Activated naive CD4-positive, alpha-beta T cell (primary cell): Measurements from ENCODE around the gene USP32.
"Not testable (repeated sequence)": the region's sequence is repeated elsewhere in the genome, so short reads cannot be mapped to it uniquely, and the experiment has no call there.

Experiments
- DNase-seq, 4 experiments: peaks; one replicate each; lab custom pipeline; 2025; lab: John Stamatoyannopoulos, UW

Gene USP32

DNA sequence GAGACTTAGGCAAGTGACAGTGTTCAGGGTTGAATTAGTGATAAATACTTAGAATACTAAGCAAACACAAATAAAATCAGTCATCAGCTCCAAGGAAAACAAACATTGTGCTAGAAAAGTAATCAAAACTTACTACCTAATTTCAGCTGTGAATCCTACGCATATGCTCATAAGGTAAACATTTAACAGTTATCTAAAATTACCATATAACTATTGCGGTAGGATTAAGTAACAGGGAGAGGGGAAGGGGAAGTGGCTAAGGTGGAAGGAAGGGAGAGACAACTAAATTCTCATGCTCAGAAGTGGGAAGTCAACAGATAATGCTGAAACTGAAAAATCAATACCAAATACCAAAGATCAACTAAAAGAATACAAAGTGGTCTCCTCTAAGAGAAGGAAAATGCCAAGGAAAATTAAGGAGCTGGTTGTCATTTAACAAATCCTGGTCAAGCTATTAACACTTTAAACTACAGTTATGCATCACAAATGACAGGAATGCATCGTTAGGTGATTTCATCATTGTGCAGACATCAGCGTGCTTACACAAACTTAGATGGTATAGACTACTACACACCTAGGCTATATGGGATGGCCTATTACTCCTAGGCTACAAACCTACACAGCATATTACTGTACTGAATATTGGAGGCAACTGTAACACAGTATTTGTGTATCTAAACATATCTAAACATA lies 20.0 kb downstream of the USP32 start:
- DNase-seq: no peak

DNA sequence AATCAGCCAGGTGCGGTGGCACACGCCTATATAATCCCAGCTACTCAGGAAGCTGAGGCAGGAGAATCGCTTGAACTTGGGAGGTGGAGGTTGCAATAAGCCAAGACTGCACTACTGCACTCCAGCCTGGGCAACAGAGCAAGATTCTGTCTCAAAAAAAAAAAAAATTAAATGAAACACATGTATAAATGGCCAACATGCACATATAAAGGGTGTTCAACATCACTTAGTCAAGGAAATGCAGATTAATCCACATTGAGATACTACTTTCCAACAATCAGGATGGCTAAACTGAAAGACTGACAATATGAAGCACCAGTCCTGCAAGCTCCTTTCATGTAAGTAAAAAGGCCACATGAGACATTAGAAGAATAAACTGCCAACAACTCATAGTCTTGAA lies 20.5 kb downstream of the USP32 start:
- no peak for DNase-seq

DNA sequence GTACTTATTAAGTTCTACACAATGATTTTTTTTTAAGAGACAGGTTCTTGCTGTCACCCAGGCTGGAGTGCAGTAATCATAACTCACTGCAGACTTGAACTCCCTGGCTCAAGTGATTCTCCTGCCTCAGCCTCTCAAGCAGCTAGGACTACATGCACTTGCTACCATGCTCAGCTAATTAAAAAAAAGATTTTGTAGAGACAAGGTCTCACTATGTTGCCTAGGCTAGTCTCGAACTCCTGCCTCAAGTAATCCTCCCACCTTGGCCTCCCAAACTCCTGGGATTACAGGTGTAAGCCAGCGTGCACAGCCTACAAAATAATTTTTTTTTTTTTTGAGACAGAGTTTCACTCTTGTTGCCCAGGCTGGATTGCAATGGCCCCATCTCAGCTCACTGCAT lies 22.2 kb downstream of the USP32 start:
- DNase-seq: no peak

DNA sequence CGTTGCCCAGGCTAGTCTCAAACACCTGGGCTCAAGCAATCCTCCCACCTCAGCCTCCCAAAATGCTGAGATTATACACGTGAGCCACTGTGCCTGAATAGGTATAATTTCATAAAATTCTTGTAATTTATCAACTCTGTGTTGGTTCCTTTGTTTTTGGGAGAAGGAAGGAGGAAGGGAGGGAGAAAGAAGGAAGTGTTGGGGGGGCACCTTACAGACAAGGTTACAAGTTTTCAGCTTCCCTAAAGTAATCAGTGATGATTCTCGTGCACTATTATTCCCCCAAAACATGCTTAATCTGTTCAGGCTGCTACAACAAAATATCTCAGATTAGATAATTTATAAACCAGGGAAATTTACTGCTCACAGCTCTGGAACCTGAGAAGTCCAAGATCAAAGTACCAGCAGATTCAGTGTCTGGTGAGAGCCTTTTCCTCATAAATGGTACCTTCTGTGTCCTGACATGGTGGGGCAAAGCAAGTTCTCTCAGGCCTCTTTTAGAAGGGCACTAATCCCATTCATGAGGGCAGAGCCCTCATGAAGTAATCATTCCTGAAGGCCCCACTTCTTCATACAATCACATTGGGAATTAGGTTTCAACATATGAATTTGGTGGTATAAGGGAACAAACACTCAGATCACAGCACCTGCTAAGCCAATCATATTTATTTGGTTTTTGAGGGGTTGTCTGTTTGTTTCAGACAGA lies 28.1 kb downstream of the USP32 start:
- no peak for DNase-seq

DNA sequence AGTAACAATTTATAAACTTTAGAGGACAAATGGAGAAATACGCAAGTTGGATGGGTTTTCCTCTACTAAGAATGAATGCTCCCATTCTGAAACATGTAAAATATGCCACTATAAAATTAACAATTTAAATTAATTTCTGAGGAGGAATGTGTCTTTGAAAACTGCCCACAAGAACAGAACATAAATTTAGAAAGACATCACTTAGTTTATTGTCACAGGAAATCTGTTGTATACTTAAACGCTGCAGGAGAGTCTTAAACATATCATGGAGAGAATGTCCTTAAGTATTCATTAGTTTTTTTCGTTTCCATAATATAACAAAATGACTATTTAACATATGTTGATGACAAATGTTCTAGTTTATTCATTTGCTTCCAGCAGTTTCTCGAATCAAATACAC lies 29.6 kb downstream of the USP32 start:
- DNase-seq: no peak

DNA sequence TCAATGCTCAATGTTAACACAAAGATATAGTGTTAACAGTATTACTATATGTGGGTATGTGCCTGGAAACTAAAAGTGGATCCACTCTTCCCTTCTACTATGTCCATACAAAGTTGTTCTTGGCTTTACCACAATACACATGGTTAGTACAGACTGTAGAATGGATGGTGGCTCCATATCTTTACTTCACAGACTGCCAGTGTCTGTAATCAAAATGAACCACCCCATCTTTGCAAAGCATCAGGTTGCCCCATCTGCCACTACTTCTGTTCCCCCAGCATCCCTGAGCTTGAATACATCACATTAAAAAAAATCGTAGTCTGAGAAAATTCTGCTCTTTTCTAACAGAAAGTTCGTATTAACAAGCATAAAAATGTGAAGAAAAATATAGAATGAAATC lies 30.0 kb downstream of the USP32 start:
- DNase-seq: no peak

DNA sequence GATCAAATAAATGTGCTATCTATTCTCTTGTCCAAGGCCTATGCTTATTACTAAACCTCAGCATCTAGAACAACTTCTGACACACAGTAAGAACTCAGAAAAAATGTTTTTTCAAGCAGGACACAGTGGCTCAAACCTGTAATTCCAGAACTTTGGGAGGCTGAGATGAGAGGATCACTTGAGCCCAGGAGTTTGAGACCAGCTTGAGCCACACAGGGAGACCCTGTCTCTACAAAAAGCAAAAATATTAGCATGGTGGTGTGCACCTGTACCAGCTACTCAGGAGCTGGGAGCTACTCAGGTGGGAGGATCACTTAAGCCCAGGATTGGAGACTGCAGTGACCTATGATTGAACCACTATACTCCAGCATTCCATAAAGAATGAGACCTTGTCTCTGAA lies 32.5 kb downstream of the USP32 start:
- no peak for DNase-seq

DNA sequence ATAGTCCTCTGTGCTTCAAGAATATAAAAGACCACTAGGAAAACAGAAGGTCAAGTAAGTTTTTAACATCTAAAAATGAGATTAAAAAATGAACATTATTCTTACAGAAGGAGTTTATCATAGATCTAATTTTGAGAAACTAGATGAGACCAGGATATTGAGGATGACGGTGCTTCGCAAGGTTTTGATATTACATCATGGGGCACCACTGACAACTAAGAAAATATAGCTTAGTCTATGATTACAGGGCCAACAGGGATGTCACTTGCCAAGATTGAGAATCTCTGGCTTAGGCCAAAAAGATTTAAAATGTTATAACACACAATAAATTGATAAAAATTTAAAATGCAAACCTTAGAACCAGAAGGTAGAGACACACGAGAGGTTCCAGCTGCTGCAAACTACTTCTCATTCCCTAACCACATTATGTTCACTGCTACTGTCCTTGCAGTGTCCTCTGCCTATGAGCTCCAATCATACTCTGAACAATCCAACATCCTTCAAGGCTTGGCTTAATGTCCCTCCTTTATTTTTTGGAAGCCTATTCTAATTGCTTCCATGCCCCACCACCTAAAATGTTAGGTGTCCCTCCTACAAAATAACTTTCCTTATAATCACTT lies 33.2 kb downstream of the USP32 start:
- no peak for DNase-seq

DNA sequence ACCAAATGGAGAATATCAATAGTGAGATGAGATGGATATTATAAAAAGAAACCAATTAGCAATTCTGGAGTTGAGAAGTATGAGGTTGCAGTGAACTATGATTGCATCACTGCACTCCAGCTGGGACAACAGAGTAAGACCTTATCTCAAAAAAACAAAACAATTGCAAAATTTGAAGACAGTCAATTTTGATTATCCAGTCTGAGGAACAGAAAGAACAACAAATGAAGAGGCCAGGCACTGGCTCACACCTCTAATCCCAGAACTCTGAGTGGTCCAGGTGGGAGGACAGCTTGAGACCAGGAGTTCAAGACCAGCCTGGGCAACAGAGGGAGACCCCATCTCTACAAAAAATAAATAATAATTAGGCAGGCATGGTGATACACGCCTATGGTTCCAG lies 35.0 kb downstream of the USP32 start:
- no peak for DNase-seq

DNA sequence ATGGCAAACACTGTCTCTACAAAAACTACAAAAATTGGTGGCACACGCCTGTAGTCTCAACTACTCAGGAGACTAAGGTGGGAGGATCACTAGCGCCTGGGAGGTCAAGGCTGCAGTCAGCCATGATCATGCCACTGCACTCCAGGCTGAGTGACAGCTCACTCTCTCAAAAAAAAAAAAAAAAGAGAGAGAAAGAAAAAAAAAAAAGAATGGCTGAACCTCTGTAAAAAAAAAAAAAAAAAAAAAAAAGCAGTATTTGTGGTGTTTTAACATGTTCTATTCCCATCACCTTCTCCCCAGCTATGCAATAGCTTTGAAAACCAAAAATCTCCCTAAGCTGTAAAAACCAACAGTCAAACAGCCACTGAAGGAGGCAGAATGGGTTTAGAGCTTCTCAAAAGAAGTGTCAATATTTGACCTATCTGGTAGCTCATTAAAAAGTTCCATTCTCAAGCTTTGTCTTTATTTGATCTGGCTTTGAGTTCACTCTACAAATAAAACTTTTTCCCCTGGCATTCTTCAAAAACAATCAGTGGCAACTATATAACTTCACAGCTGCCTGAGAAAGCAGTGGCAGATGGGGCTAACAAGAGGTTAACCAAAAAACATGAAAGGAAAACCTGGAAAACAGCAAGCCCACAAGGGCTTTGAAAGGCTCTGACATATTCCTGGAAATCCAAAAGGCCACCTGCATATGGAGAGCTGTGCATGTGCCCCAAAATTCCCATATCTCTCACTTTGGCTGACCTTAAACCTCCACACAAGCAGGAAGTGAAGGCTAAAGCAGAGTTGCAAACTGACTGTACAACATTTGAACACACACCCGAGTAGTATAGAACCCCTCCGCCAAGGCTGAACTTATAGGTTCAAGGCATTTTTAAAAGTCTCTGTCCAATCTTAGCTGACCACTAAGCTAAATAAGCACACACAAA lies 36.0 kb downstream of the USP32 start:
- DNase-seq: no peak

DNA sequence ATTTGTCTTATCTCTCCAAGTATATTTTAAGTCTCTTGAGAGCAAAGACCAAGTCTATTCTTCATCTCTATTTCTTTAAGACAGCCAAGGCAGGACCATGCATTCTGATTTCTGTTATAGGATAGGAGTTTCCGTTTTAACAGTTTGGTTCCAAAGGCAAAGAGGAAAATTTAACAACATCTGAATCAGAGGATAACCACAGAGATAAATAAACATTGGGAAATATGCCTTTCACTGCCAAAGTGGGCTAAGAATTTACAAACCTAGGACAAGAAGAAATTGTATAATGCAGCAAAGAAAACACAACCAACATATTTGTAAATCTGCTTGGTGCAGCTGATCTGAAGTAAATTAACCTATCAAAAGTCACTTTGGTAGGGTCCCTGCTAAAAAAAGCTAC lies 37.7 kb downstream of the USP32 start:
- DNase-seq: no peak

DNA sequence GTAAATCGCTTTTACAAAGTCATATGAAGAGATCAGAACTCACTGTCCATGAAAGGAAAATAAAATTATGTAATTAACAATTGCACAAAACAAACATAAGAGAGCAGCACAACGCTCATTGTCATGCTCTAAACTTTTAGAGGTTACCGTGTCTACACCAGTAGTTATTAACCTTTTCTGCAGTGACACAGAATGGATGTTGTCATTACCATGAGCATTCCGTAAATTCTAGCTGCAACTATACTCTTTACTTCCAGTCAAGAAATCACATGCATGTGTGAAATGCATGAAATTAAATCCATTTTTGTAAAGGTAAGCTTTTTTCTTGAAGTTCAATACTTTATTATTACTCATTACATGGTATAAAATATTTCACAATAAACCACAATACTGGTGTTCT lies 38.2 kb downstream of the USP32 start:
- no peak for DNase-seq

DNA sequence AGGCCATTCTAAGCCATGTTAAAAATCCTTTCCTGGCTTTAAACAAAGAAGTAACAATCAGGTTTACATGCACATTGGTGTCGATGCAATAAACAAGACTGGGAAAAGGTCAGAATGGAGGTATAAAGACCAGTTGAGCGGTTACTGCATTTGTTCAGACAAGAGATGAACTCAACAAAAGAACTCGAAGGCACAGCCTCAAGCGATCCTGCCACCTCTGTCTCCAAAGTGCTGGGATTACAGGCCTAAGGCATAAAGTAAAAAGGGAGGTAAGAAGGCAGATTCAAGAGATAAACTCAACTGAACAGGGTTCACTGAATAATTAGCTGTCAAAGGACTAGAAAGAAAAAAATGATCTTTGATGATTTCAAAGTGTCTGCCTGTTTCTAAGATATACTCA lies 39.4 kb downstream of the USP32 start:
- no peak for DNase-seq

DNA sequence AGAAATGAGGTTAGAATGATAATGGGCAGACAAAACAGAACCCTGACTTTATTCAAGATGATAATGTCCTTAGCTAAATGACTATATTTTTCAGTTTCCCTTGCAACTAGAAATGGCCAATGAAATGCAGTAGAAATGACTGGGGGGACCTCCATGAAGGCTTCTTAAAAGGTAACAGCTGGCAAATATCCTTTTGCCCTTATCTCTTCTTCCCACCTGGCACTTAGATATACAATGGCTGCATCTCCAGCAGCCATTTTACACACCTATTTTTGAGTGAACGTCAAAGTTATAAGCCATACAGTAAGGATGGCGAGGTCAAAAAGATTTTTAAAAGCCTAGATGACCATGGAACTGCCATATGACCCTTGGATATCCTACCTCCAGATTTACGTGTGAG lies 39.9 kb downstream of the USP32 start:
- no peak for DNase-seq

DNA sequence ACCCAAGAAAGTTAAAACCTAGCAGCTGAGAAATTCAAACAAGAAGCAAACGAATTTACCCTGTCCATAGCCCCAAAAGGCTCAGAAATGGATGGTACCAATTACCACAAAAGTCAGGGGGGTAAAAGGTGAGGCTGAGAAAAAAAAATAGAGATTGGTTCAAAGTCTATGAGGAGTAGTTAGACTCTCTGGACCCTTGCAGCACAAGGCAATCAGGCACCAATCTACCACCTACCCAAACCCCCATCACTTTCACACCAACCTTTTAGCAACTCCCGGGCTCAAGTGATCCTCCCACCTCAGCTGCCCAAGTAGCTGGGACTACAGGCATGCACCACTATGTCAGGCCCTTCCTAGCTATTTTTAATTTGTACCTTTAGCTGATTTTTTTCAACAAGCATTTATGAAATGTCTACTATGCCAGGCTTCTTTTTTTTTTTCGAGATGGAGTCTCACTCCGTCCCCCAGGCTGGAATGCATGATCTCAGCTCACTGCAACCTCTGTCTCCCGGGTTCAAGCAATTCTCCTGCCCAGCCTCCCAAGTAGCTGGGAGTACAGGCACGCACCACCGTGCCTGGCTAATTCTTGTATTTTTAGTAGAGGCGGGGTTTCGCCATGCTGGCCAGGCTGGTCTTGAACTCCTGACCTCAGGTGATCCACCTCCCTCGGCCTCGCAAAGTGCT lies 40.8 kb downstream of the USP32 start:
- no peak for DNase-seq

DNA sequence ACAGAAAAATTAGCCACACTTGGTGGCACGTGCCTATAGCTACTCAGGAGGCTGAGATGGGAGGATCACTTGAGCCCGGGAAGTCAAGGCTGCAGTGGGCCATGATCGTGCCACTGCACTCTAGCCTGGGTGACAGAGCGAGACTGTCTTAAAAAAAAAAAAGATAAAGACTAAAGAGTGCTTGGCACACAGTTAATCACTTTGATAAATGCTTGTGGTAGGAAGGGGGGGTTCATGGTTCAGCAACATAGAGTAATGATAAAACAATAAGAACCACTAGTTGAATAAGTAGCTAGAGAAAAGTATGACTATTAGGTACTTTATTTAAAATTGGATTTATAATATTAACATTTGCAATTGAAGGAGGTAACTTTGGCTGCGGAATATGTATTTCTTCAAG lies 43.3 kb downstream of the USP32 start:
- DNase-seq: no peak

DNA sequence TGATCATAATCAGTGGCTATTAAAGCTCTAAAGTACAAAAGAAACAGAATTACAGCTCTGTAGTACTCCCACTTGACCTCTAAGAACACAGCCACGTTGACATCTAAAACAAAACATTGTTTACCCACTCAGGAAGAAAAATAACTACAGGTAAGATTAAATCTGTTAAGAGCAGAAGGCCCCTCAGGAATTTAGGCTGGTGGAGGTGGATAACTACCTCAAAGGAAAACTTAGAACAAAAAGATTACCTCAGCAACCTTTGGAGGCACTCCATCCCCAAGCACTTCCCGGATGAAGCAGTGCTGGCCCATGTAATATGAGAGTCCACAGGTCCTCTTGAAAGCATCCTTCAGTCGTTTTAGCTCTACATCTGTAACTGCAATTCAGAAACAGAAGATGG lies 46.7 kb downstream of the USP32 start:
- no peak for DNase-seq

DNA sequence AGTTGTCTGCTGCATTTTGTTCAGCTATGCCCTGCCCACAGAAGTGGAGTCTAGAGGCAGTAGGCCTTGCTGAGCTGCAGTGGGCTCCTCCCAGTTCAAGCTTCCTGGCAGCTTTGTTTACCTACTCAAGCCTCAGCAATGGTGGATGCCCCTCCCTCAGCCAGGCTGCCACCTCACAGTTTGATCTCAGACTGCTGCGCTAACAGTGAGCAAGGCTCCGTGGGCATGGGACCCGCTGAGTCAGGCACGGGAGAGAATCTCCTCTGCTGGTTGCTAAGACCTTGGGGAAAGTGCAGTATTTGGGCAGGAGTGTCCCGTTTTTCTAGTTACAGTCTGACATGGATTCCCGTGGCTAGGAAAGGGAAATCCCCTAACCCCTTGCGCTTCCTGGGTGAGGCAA lies 49.4 kb downstream of the USP32 start:
- peak in 1 of 4 experiments; percentile 26 for DNase-seq

DNA sequence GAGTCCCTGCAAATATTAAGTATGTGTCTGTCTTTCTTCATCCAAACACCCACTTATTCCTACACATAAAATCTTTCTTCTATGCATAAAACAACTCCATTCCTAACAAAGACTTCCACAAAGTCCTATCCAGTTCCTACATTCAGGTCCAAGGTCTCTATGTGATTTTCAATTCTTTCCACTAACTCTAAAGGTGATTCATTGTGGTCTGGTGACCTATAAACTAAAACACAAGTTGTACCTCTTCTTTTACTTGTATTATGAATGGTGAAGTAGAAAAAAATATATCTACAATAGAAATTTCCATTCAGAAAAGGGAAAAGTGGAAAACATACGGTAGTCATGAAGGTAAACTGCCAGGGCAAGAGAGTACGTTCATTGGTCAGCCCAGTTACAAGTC lies 56.6 kb downstream of the USP32 start:
- no peak for DNase-seq

DNA sequence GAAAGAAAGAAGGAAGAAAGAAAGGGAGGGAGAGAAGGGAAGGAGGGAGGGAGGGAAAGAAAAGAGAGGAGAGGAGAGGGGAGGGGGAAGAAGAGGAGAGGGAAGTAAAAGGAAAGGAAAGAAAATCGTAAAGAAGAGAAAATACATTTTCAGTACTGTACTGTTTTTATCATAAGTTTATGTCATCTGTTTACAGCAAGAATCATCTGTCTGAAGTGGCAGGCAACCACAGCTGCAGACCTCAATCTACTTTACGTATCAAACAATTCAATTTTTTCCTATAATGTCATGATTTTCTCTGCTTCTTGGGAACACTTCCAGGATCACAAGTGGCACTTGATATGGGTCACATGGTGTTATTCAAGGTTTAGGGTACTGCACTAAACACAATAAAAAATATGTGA lies 58.3 kb downstream of the USP32 start:
- DNase-seq: no peak

DNA sequence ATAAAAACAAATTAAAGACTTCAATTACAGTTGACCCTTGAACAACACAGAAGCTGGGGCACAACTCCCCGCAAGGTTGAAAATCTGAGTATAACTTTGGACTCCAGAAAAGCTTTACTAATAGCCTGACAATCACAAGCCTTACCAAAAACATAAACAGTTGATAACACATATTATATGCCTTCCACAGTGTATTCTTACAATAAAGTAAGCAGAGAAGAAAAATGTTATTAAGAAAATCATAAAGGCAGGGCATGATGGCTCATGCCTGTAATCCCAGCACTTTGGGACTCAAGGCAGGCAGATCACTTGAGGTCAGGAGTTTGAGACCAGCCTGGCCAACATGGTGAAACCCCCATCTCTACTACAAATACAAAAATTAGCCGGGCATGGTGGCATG lies 58.9 kb downstream of the USP32 start:
- DNase-seq: not testable (repeated sequence)

DNA sequence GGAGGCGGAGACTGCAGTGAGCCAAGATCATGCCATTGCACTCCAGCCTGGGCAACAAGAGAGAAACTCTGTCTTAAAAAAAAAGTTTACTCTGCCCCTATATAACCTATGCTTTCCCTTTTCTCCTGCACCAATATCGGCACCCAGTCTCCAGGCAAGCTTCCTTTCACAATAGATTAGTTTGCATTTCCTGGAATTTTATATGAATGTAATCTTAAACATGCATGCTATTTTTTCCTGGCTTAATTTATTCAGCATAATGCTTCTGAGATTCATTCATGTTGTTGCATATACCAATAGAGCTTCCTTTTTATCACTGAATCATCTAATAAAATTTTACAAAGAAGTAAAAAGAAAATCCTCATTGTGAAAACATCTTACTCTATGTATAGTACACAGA lies 59.4 kb downstream of the USP32 start:
- DNase-seq: no peak
